GM23338 (cell line): Measurements from ENCODE around the gene VBP1. TPM values are rescaled to one million over a fixed set of nuclear protein-coding genes. Genes with fewer than 3 reads are reported as not detected.
"Not testable (repeated sequence)": the region's sequence is repeated elsewhere in the genome, so short reads cannot be mapped to it uniquely, and the experiment has no call there.

Source experiments
- ATAC-seq: fragments of 200-7000 bp; cut with Tn5 transposase; 3 replicates; pipeline ENCODE4 v1.9.1; 2020
- DNase-seq: peaks from one replicate; pipeline ENCODE4 v3.0.0-alpha.2; 2015; ENCODE audit warnings: low spot score
- H2AFZ ChIP-seq: fragments of 200-600 bp; sonication (generic); 2 replicates; pipeline ENCODE4 v1.8.0; 2016; ENCODE audit warnings: antibody characterized with exemption, mild to moderate bottlenecking, moderate library complexity
- H3F3A ChIP-seq: fragments of 200-600 bp; sonication (generic); replicated peaks from 2 replicates; pipeline ENCODE4 v1.8.0; 2017; ENCODE audit warnings: antibody characterized with exemption, mixed run types, low read depth
- H3K27ac ChIP-seq: fragments of 200-600 bp; sonication (generic); 2 replicates; pipeline ENCODE4 v1.6.1; 2016; ENCODE audit warnings: low read depth
- H3K27me3 ChIP-seq: fragments of 200-600 bp; sonication (generic); 2 replicates; pipeline ENCODE4 v1.8.0; 2016; ENCODE audit warnings: mild to moderate bottlenecking, mixed run types, moderate library complexity; ENCODE audit not compliant: insufficient read depth
- H3K36me3 ChIP-seq: fragments of 200-600 bp; sonication (generic); 2 replicates; pipeline ENCODE4 v1.8.0; 2016; ENCODE audit warnings: mild to moderate bottlenecking; ENCODE audit not compliant: insufficient read depth
- H3K4me1 ChIP-seq: fragments of 200-600 bp; sonication (generic); 2 replicates; pipeline ENCODE4 v1.8.0; 2016; ENCODE audit warnings: mild to moderate bottlenecking, moderate library complexity; ENCODE audit not compliant: insufficient read depth
- H3K4me2 ChIP-seq: fragments of 200-600 bp; sonication (generic); 2 replicates; pipeline ENCODE4 v1.7.1; 2017; ENCODE audit warnings: mixed run types
- H3K4me3 ChIP-seq: fragments of 200-600 bp; sonication (generic); 2 replicates; pipeline ENCODE4 v1.6.1; 2016; ENCODE audit warnings: mixed run types
- H3K79me2 ChIP-seq: fragments of 200-600 bp; sonication (generic); replicated peaks from 2 replicates; pipeline ENCODE4 v1.8.0; 2017; ENCODE audit warnings: mild to moderate bottlenecking; ENCODE audit not compliant: insufficient read depth
- H3K9me2 ChIP-seq: fragments of 200-600 bp; sonication (generic); 2 replicates; pipeline ENCODE4 v1.8.0; 2017; ENCODE audit not compliant: insufficient read depth
- H4K20me1 ChIP-seq: fragments of 200-600 bp; sonication (generic); replicated peaks from 2 replicates; pipeline ENCODE4 v1.8.0; 2017; ENCODE audit warnings: mild to moderate bottlenecking; ENCODE audit not compliant: insufficient read depth
- H3K27ac Mint-ChIP-seq: 2 replicates; pipeline ENCODE4 v1.8.0; 2020; ENCODE audit warnings: inconsistent platforms, mild to moderate bottlenecking, moderate library complexity, mixed read lengths
- H3K27me3 Mint-ChIP-seq: 3 replicates; pipeline ENCODE4 v1.8.0; 2022; ENCODE audit warnings: low read depth, mild to moderate bottlenecking, moderate library complexity, mixed read lengths, inconsistent platforms; ENCODE audit not compliant: insufficient read depth, poor library complexity
- H3K36me3 Mint-ChIP-seq: 3 replicates; pipeline ENCODE4 v1.8.0; 2021; ENCODE audit warnings: low read depth, mild to moderate bottlenecking, inconsistent platforms, moderate library complexity, mixed read lengths
- H3K4me1 Mint-ChIP-seq: 3 replicates; pipeline ENCODE4 v1.8.0; 2020; ENCODE audit warnings: mild to moderate bottlenecking, inconsistent platforms, mixed read lengths
- H3K4me3 Mint-ChIP-seq: 3 replicates; pipeline ENCODE4 v1.8.0; 2021; ENCODE audit warnings: moderate library complexity, mild to moderate bottlenecking, inconsistent platforms, mixed read lengths
- H3K9me3 Mint-ChIP-seq: 3 replicates; pipeline ENCODE4 v1.8.0; 2020; ENCODE audit warnings: moderate library complexity, mild to moderate bottlenecking, inconsistent platforms, mixed read lengths
- CREB1 ChIP-seq: fragments of 250-450 bp; sonication (Bioruptor Pico); IDR thresholded peaks from 2 replicates; pipeline ENCODE4 v1.5.0; 2020; ENCODE audit warnings: low read depth, mild to moderate bottlenecking, moderate library complexity
- EZH2phosphoT487 ChIP-seq: fragments of 200-600 bp; sonication (generic); IDR thresholded peaks from one replicate; pipeline ENCODE4 v1.8.1; 2018; ENCODE audit warnings: antibody characterized with exemption; ENCODE audit not compliant: unreplicated experiment
- JUNB ChIP-seq: IDR thresholded peaks from one replicate; pipeline ENCODE4 v1.6.1; 2016; ENCODE audit warnings: antibody characterized with exemption; ENCODE audit not compliant: unreplicated experiment
- NANOG ChIP-seq: IDR thresholded peaks from 2 replicates; pipeline ENCODE4 v1.6.1; 2016; ENCODE audit warnings: antibody characterized with exemption, borderline replicate concordance
- POLR2AphosphoS5 ChIP-seq: IDR thresholded peaks from 2 replicates; pipeline ENCODE4 v1.6.1; 2016; ENCODE audit warnings: antibody characterized with exemption, low read depth
- STAT1 ChIP-seq: IDR thresholded peaks from one replicate; pipeline ENCODE4 v1.6.1; 2016; ENCODE audit warnings: antibody characterized with exemption; ENCODE audit not compliant: unreplicated experiment
- ZNF114 ChIP-seq: fragments of 250-450 bp; sonication (Bioruptor Pico); IDR thresholded peaks from 2 replicates; pipeline ENCODE4 v1.5.0; 2020; ENCODE audit warnings: mild to moderate bottlenecking, moderate library complexity
- ZNF331 ChIP-seq: fragments of 250-450 bp; sonication (Bioruptor Pico); IDR thresholded peaks from 2 replicates; pipeline ENCODE4 v1.5.0; 2020; ENCODE audit warnings: low read depth, mild to moderate bottlenecking, moderate library complexity
- polyA plus RNA-seq: library from polyadenylated mRNA; unstranded; fragments of >200 nt; fragmentation: Nextera tagmentation; extraction: Ambion mirVana; gene quantifications from 2 replicates; pipeline ENCODE4 v1.2.1, GENCODE V29; 2016
- total RNA-seq: library from RNA; depleted of rRNA; stranded (reverse); fragments of >200 nt; shearing (Covaris generic); gene quantifications from 2 replicates; pipeline ENCODE4 v1.2.3, GENCODE V29; 2014
- TF ChIP-seq, protein P1 (sequence below): fragments of 250-450 bp; sonication (Bioruptor Pico); IDR thresholded peaks from 2 replicates; pipeline ENCODE4 v1.5.0; 2020; ENCODE audit warnings: mild to moderate bottlenecking, moderate library complexity
- TF ChIP-seq, protein P2 (sequence below): IDR thresholded peaks from one replicate; pipeline ENCODE4 v1.6.1; 2018; ENCODE audit warnings: antibody characterized with exemption; ENCODE audit not compliant: unreplicated experiment
- TF ChIP-seq, protein P3 (sequence below): IDR thresholded peaks from 2 replicates; pipeline ENCODE4 v1.6.1; 2016; ENCODE audit warnings: antibody characterized with exemption

The VBP1 gene
- total and polyA plus RNA-seq, 2 experiments from 2014 or later = 62.5 to 84.4 TPM

DNA sequence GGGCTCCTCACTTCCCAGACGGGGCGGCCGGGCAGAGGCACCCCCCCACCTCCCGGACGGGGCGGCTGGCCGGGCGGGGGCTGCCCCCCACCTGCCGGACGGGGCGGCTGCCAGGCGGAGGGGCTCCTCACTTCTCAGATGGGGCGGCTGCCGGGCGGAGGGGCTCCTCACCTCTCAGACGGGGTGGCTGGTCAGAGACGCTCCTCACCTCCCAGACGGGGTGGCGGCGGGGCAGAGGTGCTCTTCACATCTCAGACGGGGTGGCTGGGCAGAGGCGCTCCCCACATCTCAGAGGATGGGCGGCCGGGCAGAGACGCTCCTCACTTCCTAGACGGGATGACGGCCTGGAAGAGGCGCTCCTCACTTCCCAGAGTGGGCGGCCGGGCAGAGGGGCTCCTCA lies 7.5 kb downstream of the VBP1 start:
- H3K9me3 Mint-ChIP-seq = peaks cover 14% of the 10 kb centered on the region
- H3K4me2 ChIP-seq, ATAC-seq, H4K20me1 ChIP-seq, H3K27me3 Mint-ChIP-seq, H3K4me1 Mint-ChIP-seq, H3F3A ChIP-seq, H3K27ac Mint-ChIP-seq, H3K4me1 ChIP-seq, H2AFZ ChIP-seq, H3K27ac ChIP-seq, DNase-seq, H3K27me3 ChIP-seq, H3K4me3 Mint-ChIP-seq, H3K4me3 ChIP-seq, H3K9me2 ChIP-seq: not testable (repeated sequence)
- peaks cover 10% of the 10 kb centered on the region; the same call in 1 of the 2 replicates for H3K36me3 ChIP-seq
- H3K36me3 Mint-ChIP-seq = peaks cover 69% of the 10 kb centered on the region
- peaks cover 20% of the 10 kb centered on the region for H3K79me2 ChIP-seq

DNA sequence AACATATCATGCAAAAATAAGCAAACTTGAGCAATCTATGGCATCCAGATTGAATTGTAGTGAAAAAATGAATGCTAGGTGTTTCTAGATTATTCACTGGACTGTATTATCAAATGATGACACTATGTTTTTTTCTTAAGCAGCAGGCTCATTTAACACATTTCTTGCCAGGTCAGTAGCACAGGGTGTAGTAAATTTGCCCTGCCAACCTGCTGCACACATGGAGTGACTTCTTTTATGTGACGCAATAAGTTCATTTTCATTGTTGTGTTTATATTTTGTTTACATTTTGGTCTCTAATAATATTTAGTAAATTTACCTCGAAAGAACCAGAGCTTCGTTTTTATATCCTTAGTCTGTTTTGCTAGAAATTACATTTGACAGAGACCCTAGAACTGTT lies 9.5 kb downstream of the VBP1 start:
- no peak for DNase-seq
- peaks cover 14% of the 10 kb centered on the region for H3K9me3 Mint-ChIP-seq
- H3K36me3 ChIP-seq = peaks cover 10% of the 10 kb centered on the region; the same call in 1 of the 2 replicates
- H3K79me2 ChIP-seq = peaks cover 3% of the 10 kb centered on the region; the same call in 1 of the 2 replicates
- no peak overlapping the region for H3K27ac ChIP-seq
- no peak overlapping the region for H3K4me3 ChIP-seq
- H4K20me1 ChIP-seq = no peaks in the 10 kb centered on the region
- H3K27me3 Mint-ChIP-seq = no peaks in the 10 kb centered on the region
- H3F3A ChIP-seq = no peaks in the 10 kb centered on the region
- H2AFZ ChIP-seq = no peak overlapping the region
- ATAC-seq = no peak
- peaks cover 75% of the 10 kb centered on the region for H3K36me3 Mint-ChIP-seq
- no peak overlapping the region for H3K4me2 ChIP-seq
- no peaks in the 10 kb centered on the region for H3K4me1 ChIP-seq
- H3K27ac Mint-ChIP-seq = no peak overlapping the region
- no peak overlapping the region for H3K4me3 Mint-ChIP-seq
- H3K4me1 Mint-ChIP-seq = no peaks in the 10 kb centered on the region
- H3K27me3 ChIP-seq = no peaks in the 10 kb centered on the region
- H3K9me2 ChIP-seq = no peaks in the 10 kb centered on the region
- TF ChIP-seq, protein P1, sequence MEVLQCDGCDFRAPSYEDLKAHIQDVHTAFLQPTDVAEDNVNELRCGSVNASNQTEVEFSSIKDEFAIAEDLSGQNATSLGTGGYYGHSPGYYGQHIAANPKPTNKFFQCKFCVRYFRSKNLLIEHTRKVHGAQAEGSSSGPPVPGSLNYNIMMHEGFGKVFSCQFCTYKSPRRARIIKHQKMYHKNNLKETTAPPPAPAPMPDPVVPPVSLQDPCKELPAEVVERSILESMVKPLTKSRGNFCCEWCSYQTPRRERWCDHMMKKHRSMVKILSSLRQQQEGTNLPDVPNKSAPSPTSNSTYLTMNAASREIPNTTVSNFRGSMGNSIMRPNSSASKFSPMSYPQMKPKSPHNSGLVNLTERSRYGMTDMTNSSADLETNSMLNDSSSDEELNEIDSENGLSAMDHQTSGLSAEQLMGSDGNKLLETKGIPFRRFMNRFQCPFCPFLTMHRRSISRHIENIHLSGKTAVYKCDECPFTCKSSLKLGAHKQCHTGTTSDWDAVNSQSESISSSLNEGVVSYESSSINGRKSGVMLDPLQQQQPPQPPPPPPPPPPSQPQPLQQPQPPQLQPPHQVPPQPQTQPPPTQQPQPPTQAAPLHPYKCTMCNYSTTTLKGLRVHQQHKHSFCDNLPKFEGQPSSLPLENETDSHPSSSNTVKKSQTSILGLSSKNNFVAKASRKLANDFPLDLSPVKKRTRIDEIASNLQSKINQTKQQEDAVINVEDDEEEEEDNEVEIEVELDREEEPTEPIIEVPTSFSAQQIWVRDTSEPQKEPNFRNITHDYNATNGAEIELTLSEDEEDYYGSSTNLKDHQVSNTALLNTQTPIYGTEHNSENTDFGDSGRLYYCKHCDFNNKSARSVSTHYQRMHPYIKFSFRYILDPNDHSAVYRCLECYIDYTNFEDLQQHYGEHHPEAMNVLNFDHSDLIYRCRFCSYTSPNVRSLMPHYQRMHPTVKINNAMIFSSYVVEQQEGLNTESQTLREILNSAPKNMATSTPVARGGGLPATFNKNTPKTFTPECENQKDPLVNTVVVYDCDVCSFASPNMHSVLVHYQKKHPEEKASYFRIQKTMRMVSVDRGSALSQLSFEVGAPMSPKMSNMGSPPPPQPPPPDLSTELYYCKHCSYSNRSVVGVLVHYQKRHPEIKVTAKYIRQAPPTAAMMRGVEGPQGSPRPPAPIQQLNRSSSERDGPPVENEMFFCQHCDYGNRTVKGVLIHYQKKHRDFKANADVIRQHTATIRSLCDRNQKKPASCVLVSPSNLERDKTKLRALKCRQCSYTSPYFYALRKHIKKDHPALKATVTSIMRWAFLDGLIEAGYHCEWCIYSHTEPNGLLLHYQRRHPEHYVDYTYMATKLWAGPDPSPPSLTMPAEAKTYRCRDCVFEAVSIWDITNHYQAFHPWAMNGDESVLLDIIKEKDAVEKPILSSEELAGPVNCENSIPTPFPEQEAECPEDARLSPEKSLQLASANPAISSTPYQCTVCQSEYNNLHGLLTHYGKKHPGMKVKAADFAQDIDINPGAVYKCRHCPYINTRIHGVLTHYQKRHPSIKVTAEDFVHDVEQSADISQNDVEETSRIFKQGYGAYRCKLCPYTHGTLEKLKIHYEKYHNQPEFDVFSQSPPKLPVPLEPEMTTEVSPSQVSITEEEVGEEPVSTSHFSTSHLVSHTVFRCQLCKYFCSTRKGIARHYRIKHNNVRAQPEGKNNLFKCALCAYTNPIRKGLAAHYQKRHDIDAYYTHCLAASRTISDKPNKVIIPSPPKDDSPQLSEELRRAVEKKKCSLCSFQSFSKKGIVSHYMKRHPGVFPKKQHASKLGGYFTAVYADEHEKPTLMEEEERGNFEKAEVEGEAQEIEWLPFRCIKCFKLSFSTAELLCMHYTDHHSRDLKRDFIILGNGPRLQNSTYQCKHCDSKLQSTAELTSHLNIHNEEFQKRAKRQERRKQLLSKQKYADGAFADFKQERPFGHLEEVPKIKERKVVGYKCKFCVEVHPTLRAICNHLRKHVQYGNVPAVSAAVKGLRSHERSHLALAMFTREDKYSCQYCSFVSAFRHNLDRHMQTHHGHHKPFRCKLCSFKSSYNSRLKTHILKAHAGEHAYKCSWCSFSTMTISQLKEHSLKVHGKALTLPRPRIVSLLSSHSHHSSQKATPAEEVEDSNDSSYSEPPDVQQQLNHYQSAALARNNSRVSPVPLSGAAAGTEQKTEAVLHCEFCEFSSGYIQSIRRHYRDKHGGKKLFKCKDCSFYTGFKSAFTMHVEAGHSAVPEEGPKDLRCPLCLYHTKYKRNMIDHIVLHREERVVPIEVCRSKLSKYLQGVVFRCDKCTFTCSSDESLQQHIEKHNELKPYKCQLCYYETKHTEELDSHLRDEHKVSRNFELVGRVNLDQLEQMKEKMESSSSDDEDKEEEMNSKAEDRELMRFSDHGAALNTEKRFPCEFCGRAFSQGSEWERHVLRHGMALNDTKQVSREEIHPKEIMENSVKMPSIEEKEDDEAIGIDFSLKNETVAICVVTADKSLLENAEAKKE (CRISPR knock-in tag) = no peak
- TF ChIP-seq, protein P2, sequence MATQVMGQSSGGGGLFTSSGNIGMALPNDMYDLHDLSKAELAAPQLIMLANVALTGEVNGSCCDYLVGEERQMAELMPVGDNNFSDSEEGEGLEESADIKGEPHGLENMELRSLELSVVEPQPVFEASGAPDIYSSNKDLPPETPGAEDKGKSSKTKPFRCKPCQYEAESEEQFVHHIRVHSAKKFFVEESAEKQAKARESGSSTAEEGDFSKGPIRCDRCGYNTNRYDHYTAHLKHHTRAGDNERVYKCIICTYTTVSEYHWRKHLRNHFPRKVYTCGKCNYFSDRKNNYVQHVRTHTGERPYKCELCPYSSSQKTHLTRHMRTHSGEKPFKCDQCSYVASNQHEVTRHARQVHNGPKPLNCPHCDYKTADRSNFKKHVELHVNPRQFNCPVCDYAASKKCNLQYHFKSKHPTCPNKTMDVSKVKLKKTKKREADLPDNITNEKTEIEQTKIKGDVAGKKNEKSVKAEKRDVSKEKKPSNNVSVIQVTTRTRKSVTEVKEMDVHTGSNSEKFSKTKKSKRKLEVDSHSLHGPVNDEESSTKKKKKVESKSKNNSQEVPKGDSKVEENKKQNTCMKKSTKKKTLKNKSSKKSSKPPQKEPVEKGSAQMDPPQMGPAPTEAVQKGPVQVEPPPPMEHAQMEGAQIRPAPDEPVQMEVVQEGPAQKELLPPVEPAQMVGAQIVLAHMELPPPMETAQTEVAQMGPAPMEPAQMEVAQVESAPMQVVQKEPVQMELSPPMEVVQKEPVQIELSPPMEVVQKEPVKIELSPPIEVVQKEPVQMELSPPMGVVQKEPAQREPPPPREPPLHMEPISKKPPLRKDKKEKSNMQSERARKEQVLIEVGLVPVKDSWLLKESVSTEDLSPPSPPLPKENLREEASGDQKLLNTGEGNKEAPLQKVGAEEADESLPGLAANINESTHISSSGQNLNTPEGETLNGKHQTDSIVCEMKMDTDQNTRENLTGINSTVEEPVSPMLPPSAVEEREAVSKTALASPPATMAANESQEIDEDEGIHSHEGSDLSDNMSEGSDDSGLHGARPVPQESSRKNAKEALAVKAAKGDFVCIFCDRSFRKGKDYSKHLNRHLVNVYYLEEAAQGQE = no peak
- TF ChIP-seq STAT1 (no peak), JUNB (no peak), ZNF331 (no peak), CREB1 (CRISPR knock-in tag) (no peak), EZH2phosphoT487 (no peak), NANOG (no peak), ZNF114 (CRISPR knock-in tag) (no peak), POLR2AphosphoS5 (no peak)
- TF ChIP-seq, protein P3, sequence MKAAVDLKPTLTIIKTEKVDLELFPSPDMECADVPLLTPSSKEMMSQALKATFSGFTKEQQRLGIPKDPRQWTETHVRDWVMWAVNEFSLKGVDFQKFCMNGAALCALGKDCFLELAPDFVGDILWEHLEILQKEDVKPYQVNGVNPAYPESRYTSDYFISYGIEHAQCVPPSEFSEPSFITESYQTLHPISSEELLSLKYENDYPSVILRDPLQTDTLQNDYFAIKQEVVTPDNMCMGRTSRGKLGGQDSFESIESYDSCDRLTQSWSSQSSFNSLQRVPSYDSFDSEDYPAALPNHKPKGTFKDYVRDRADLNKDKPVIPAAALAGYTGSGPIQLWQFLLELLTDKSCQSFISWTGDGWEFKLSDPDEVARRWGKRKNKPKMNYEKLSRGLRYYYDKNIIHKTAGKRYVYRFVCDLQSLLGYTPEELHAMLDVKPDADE = no peak
